Mesenteric fat pad (tissue), 1 donor: Measurements from ENCODE around the gene R3HDM4. TPM values are rescaled to one million over a fixed set of nuclear protein-coding genes. Genes with fewer than 3 reads are reported as not detected.

Experiments used
- DNase-seq: peaks from one replicate; pipeline ENCODE4 v3.0.0-alpha.2; 2020; ENCODE audit warnings: low spot score
- total RNA-seq: library from RNA; stranded (reverse); fragmentation: NEBNext Ultra II Directional; extraction: Animal tissue kit (Norgen Biotek cat#: 25700); gene quantifications from one replicate; pipeline ENCODE4 v1.2.1, GENCODE V29; 2021
- donor health status: DM: yes; HTN: yes; CAD: no.

The R3HDM4 gene
- total RNA-seq, 1 donor from 2014 or later, result 48.2 TPM

GRCh38 chr19:932648-933552, 19.9 kb upstream of the R3HDM4 start:
- DNase-seq, result no peak

- no peak for DNase-seq
These were observed 19.0 kb upstream of the R3HDM4 start for GRCh38 chr19:931860-932647.

GRCh38 chr19:929891-930258, 16.9 kb upstream of the R3HDM4 start:
- DNase-seq, result no peak

GRCh38 chr19:929203-929890, 16.3 kb upstream of the R3HDM4 start:
- DNase-seq, result no peak

GRCh38 chr19:928471-929202, 15.6 kb upstream of the R3HDM4 start:
- DNase-seq, result no peak

GRCh38 chr19:927780-928401, 14.9 kb upstream of the R3HDM4 start:
- no peak for DNase-seq

- no peak for DNase-seq
These were observed 14.3 kb upstream of the R3HDM4 start for GRCh38 chr19:927351-927779.

GRCh38 chr19:926589-927350, 13.8 kb upstream of the R3HDM4 start:
- DNase-seq, result no peak

- DNase-seq, result no peak
These were observed 13.2 kb upstream of the R3HDM4 start for GRCh38 chr19:926323-926588.

- no peak for DNase-seq
These were observed 12.7 kb upstream of the R3HDM4 start, which contains the start of gene ARID3A for GRCh38 chr19:925526-926322. TSS of gene ARID3A (plus strand) at chr19:926035. CDS start at chr19:929529, 3,494 bp downstream.

- no peak for DNase-seq
These were observed 12.1 kb upstream of the R3HDM4 start for GRCh38 chr19:925087-925525.

- no peak for DNase-seq
These were observed 11.6 kb upstream of the R3HDM4 start for GRCh38 chr19:924553-925086.

GRCh38 chr19:920051-920864, 7.2 kb upstream of the R3HDM4 start:
- no peak for DNase-seq

GRCh38 chr19:919199-920050, 6.4 kb upstream of the R3HDM4 start:
- no peak for DNase-seq

- no peak for DNase-seq
These were observed 5.6 kb upstream of the R3HDM4 start for GRCh38 chr19:918481-919198.

- DNase-seq, result no peak
These were observed 5.1 kb upstream of the R3HDM4 start for GRCh38 chr19:918152-918437.
